GM18520 (cell line): ENCODE data around the gene SIDT2.

Source experiments
- ATAC-seq: cut with Tn5 transposase; IDR thresholded peaks from one replicate; pipeline ENCODE4 v1.9.1; 2021; ENCODE audit not compliant: unreplicated experiment

The SIDT2 gene

DNA sequence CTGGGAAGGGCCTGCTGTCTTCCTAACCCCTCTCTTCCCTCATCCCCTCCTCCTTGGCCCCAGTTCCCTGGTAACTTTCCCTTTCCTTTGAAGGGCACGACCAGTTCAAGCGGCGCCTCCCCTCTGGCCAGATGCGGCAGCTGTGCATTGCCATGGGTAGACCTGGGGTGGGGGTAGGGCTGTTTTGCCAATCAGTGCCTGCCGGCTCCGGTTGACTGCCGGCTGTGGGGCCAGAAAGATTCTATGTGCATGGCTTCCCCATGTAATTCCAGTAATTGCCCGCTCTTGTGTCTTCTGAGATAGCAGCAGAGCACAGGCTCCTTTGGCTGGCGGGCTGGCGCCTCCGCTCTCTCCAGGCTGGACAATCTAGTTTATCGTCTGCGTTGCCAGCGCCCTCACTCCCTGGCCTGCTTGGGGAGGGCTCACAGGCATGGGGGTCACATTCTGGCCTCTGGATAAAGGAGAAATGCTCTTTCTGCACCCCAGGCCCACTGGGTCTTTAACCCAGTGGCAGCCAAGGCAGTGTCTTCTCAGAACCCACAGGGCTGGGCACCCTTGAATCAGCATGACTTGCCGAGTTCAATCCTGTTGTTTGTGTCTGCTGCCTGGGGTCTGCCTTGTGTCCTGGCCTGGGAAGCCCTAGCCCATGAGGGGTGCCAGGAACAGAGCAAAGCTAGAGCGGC lies 9.4 kb downstream of the SIDT2 start:
- no peak for ATAC-seq

DNA sequence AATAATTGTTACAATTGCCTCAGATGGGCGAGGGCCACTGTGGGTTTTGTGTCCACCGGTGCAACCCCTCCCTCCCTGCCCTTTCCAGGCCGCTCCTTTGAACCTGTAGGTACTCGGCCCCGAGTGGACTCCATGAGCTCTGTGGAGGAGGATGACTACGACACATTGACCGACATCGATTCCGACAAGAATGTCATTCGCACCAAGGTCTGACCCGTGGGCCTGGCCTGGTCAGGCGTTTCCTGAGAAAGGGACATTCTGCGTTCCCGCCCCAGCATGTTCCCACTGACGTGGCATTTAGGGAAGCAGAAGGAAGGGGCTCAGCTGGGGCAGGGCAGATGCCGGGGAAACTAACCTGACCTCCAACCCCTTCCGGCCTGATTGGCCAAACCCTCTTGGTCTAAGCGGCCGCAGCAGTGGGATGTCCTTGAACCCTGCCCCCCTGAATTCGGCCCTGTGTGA lies 10.1 kb downstream of the SIDT2 start:
- ATAC-seq = no peak

DNA sequence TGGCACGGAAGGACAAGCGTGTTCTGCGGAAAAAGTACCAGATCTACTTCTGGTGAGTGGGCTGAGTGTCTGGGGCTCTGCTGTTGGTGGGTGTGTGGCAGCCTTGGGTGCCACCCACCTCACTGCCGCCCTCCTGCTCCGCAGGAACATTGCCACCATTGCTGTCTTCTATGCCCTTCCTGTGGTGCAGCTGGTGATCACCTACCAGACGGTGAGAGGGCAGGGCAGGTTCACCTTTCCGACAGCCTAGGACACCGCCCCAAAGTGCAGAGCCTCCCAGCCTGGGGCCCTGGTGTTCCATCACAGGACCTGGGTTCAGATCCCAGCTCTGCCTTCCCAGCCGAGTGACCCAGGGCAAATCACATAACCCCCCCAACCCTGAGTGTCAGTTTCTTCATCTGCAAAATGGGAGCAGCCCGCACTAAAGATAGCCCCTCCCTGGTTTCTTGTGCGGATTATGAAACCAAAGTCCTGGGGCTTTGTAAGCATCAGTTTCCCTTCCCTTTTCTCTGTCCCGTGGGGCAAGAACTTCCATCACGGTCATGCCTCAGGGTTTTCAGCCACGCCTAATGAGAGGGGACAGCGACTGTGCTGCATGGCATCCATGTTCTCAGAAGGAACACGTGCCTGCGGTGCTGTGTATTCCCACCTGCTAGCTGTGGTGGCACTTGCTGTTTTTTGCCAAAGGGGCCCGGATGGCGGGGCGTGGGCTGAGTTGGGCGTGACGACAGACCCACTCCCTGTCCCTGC lies 10.8 kb downstream of the SIDT2 start:
- ATAC-seq = no peak

DNA sequence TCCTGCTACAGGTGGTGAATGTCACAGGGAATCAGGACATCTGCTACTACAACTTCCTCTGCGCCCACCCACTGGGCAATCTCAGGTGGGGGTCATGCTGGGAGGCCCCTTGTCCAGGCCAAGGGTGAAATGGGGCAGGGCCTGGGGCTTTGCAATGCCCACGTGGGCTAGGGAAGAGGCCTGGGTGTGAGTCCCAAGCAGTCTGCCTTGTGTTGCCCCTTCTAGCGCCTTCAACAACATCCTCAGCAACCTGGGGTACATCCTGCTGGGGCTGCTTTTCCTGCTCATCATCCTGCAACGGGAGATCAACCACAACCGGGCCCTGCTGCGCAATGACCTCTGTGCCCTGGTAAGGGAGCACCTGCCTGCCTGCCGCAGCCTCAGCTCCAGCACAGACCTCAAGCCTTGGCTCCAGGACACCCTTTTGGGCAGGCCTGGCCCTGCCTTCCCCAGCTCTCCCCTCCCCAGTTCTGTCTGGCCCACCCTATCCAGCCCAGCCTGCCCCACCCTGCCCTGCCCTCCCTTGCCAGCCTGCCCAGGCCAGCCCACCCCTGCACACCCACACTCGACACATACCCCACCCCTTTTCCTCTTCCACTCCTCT lies 11.5 kb downstream of the SIDT2 start:
- no peak for ATAC-seq

DNA sequence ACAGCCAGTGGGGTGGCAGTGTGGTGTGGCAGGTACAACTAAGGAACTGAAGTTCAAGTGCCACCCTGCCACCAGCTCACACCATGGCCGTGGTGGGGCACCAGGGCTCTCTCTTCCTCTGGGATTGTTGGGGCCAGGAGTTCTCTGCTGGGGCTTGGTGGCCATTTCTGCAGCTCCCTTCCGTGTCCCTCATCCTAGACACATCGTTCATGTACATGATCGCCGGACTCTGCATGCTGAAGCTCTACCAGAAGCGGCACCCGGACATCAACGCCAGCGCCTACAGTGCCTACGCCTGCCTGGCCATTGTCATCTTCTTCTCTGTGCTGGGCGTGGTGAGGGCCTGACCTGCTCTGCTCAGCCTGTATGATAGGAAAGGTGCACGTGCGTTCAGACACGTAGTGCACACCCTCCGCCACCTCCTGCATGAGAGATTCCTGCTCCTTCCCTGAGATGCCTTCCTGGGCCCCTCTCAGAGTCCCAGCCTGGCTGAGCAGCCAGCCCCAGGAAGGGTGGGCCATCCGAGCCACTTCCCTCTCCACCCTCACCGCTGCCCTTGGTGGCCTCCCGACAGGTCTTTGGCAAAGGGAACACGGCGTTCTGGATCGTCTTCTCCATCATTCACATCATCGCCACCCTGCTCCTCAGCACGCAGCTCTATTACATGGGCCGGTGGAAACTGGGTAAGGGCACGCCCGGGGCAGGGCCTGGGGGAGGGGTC lies 13.3 kb downstream of the SIDT2 start:
- ATAC-seq = no peak

DNA sequence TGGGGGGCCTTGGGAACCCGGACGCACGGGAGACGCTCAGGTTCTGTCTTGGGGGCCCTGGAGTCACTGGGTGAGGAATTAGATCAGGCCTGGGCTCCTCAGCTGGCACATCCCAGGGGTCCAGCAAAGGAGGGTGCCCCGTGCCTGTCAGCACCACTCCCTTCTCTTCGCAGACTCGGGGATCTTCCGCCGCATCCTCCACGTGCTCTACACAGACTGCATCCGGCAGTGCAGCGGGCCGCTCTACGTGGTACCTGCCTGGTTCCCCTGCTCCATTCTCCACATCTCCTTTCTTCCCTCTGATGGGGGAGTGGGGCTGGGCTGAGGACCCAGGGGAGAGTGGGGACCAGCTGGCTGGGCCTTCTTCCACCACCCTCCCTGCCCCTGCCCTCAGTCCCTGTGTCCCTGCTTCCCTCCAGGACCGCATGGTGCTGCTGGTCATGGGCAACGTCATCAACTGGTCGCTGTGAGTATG lies 13.9 kb downstream of the SIDT2 start:
- ATAC-seq = no peak

DNA sequence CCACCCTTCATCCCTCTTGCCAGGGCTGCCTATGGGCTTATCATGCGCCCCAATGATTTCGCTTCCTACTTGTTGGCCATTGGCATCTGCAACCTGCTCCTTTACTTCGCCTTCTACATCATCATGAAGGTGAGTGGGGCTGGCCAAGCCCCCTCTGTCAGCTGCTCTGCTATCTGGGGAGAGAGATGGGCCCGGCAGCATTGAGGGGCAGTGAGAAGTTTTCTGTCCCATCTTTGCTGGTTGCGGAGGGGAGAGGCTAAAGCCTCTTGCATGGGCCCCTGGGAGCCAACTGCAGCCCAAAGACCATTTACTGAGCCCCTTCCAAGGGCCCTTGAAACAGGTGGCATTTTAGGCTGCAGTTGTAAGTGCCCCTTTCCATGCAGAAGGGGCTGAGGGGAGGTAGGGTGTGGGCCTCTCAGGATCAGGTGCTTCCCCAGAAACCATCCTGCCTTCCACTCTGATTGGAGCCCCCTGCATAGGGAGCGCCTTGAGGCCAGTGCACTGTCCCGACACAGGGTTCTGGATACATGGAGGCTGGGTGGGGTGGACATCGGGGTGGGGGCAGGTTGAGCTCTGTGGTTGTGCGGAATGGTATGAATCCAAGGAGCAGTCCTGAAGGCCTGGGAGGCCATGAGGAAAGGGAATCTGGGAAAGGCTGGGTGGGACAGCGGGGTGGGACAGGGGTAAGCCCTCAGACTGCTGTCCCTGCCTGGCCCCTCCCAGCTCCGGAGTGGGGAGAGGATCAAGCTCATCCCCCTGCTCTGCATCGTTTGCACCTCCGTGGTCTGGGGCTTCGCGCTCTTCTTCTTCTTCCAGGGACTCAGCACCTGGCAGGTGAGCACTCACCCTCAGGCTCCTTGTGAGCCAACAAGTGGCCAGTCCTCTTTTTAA lies 14.8 kb downstream of the SIDT2 start:
- no peak for ATAC-seq

DNA sequence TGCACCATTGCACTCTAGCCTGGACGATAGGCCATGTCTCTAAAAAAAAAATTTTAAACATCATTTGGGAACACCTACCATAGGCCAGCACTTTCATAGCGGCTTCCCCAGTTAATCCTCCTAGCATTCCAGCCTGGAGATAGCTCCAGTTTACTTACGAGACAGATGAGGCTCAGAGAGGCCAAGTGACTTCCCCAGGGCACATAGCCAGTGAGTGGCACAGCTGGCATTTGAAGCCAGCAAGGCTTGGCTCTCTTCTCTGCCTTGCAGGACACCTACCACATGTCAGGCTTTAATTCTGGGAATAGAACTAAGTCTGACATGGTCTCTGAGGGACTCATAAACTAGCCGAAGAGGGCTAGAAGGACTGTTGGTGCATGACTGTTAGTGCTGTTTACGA lies 15.7 kb downstream of the SIDT2 start:
- ATAC-seq = no peak

DNA sequence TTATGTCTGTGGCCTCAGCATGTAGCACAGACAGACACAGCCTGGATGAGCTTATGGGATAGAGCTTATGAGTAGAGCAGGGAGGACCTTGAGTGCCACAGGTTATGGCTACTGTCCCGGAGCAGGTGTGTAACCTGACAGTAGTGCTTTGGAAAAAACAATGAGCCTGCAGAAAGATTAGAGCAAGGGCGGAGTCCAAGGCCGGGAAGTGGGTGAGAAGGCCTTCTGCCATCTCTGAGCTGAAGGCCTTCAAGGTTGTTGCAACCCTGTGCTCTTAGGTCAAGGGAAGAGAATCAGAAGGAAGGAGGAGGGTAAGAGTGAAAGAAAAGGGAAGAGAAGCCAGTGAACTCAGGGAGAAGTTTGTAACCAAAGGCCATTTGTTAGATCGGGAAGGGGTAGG lies 16.7 kb downstream of the SIDT2 start:
- no peak for ATAC-seq

DNA sequence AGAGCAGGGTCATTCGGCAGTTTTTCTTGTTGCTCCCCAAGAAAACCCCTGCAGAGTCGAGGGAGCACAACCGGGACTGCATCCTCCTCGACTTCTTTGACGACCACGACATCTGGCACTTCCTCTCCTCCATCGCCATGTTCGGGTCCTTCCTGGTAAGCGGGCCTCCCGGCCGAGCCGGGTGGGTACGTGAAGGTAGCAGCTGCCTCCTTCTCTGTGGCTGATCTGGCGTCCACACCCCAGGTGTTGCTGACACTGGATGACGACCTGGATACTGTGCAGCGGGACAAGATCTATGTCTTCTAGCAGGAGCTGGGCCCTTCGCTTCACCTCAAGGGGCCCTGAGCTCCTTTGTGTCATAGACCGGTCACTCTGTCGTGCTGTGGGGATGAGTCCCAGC lies 17.2 kb downstream of the SIDT2 start:
- ATAC-seq = no peak

DNA sequence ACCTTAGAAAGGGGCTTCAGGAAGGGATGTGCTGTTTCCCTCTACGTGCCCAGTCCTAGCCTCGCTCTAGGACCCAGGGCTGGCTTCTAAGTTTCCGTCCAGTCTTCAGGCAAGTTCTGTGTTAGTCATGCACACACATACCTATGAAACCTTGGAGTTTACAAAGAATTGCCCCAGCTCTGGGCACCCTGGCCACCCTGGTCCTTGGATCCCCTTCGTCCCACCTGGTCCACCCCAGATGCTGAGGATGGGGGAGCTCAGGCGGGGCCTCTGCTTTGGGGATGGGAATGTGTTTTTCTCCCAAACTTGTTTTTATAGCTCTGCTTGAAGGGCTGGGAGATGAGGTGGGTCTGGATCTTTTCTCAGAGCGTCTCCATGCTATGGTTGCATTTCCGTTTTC lies 18.5 kb downstream of the SIDT2 start:
- no peak for ATAC-seq

DNA sequence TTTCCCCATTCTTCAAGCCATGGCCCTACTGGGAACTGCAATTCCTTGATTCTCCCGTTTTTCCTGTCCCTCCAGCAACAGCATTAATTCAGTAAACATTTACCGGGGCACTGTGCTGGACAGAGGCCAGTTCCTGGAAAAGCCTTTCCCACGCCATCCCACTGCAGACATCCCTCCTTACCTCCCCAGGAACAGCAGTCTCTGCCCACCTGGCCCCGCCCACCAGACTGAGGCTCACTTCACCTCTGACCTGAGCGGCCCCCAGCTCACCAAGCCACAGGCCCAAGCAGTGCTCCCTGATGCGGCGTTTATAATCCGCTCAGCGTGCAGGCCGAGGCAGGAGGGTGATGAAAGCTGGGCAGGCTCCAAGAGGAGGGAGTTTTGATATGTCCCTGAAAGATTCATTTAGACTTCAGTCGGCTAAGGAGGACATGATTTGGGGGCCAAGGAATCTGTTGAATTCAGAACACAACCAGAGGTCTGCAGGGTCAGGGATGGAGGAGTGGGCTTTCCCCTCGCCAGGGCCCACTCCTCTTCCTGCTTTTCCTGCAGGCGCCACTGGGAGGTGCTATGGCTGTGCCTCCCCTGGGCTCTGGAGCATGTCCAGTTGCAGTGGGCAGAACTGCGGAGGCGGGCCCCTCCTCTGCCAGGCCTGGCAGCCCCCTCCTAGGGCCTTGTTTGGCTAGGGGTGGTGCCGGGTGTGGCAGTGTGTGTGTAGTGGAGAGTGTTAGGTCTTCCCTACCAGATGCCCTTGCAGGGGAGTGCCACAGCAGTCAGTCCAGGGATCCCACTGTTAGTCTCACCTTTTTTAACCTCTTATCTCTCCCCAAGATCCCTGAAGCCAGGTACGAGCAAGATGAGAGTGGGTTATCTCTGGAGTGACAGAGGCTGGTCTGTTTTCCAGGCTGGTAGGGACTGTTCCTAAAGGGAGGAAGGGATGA lies 19.2 kb downstream of the SIDT2 start:
- no peak for ATAC-seq

DNA sequence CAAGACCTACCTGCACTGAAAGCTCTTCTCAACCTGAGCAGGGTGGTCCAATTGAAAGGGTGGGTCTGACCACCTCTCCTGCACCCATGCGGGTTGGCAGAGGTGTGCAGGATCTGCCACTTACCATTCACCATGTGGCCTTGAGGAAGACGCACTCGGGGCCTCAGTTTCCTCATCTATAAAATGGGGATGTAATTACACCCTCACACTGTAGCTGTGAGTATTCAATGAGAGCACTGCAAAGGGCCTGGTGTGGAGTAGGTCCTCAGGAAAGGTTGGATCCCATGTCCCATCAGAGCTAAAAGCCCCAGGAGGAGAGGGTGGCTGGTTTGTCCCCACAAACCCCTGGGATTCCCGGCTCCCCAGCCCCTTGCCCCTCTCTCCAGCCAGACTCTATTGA lies 20.1 kb downstream of the SIDT2 start:
- no peak for ATAC-seq

DNA sequence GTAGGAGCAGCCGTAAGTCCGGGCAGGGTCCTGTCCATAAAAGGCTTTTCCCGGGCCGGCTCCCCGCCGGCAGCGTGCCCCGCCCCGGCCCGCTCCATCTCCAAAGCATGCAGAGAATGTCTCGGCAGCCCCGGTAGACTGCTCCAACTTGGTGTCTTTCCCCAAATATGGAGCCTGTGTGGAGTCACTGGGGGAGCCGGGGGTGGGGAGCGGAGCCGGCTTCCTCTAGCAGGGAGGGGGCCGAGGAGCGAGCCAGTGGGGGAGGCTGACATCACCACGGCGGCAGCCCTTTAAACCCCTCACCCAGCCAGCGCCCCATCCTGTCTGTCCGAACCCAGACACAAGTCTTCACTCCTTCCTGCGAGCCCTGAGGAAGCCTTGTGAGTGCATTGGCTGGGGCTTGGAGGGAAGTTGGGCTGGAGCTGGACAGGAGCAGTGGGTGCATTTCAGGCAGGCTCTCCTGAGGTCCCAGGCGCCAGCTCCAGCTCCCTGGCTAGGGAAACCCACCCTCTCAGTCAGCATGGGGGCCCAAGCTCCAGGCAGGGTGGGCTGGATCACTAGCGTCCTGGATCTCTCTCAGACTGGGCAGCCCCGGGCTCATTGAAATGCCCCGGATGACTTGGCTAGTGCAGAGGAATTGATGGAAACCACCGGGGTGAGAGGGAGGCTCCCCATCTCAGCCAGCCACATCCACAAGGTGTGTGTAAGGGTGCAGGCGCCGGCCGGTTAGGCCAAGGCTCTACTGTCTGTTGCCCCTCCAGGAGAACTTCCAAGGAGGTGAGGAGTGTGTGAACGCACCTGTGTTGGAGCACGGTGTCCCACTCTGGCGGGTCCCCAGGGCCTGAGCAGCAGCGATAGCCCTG lies 20.7 kb downstream of the SIDT2 start, which contains the start of gene TAGLN:
TSS of gene TAGLN (plus strand) at position 318 of the 863 bp plus-strand sequence. CDS start 3,644 bp downstream, outside the sequence.
- no peak for ATAC-seq

DNA sequence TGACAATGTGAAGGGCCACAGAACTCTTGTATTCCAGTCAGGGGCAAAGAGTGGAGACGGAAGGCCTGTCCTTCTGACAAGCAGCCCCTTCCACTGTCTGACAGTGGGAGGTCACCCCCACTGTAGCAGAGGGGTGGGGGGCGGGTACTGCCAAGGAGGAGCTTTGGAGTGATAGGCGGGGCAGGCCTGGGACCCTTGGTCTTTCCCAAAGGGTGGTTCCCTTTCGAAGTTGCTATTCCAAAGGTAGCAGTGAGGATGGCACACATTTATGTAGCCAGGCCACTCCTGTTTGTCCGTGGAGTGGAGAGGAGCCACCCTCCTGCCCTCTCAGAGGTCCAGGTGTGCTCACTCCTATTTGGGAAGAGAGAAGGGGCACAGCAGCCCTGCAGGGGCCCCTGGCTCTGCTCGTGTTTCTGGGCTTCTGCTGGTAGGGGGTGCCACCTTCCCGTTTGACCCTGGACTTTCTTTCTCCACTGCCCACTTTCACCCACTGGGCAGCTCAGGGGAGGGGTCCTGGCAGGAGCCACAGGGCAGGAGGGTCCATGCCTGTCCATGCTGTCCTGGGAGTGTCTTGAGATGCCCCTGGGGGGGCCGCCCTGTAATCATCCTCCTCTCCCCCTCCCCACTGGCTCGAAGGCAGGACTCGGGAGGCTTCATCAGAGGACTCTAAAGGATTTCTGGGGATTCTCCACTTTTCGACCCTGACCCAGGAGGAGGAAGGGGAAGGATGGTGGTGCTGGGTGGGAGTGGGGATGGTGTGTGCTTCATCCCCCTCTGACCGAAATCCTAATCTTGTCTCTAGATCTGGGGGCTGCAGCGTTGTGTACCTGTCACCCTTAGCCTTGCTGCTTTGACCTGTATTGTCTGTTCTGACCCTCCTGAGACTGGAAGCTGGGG lies 21.6 kb downstream of the SIDT2 start:
- no peak for ATAC-seq

DNA sequence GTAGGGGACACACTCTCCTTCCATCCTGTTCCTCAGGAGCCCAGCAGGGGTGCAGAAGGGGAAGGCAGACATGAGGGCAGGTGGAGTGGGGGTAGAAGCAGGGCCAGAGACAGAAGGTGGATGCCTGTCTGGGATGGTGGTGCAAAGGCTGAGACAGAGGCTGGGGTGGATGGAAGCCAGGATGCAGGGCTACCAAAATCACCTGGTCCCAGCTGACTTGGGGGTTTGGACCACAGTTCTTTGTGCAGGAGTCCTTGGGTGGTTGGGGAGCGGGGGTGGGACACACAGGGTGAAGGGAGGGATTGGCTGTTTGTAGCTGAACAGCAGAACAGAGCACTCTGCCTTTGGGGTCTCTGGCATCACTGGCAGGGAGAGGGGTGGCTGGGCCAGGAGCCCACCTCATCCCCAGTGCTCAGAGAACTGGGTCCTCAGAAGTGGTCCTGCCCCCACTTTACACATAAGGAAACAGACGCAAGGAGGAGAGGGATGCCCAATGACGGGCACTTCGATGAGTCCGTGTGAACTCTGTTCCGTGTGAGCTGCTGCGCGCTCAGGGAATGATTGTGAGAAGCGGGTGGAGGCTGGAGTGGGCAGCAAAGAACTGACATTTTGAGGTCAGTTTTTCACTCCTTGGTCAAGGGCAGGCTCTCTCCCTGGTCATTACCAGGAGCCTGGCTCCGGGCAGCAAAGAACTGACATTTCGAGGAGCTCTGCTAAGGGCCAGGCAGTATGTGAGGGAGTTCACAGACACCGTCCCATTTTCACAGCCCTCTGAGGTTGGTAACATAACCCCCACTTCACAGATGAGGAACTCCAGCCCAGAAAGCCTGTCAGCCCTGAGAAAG lies 22.5 kb downstream of the SIDT2 start:
- ATAC-seq = no peak
